Muscle of arm (tissue), 12 donors: ENCODE data around the gene DNAH11. TPM values are rescaled to one million over a fixed set of nuclear protein-coding genes. Genes with fewer than 3 reads are reported as not detected.
"Not testable (repeated sequence)": the region's sequence is repeated elsewhere in the genome, so short reads cannot be mapped to it uniquely, and the experiment has no call there.

Experiments
- DNase-seq: peaks from one replicate; pipeline ENCODE4 v3.0.0-alpha.2; 2013
- polyA plus RNA-seq, 12 donors: library from polyadenylated mRNA; unstranded; fragments of 120-200 nt; gene quantifications; one replicate each; pipeline ENCODE4 v1.2.1, GENCODE V29; 2013; ENCODE audit not compliant: insufficient read length in 12 of 12

The DNAH11 gene
- polyA plus RNA-seq, 12 donors, result 0.12 to 1.7 (median 0.93) TPM; not detected in 2

DNA sequence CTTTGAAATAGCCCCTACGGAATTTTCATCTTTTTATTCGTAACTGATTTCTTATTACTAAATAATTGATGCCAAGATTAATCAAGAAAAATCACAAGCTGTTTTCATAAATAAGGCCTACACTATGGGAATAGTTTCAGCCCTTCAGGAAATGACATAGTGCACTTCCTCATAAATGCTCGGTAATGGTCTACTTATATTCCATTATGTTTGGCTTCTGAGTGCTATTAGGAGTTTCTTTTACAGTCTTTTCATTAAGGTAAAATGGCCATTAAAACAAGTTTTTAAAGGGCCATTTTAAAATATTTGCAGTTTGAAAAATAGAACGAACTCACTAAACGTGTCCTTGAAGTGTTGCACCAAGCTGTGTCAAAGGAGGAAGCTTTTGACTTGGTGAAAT, 174.5 kb downstream of the DNAH11 start:
- DNase-seq, result no peak

DNA sequence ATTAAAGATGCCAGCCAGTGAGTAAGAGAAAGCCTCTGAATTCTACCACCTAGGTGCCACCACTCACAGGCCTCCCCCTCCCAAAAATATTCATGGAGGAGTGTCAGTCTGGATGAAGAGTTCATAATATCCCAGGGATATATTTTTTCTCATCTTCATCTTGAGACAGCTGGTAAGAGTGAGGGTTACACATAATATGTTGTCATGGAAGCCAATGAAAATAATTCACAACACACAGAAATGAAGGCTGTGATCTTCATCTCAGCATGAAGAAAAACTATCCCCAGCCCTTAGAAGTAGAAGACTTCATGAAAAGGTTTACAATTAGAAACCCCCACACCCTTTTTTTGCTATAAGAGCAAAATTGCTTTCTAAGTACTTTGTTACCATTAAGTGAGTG, 175.6 kb downstream of the DNAH11 start:
- DNase-seq, result no peak

DNA sequence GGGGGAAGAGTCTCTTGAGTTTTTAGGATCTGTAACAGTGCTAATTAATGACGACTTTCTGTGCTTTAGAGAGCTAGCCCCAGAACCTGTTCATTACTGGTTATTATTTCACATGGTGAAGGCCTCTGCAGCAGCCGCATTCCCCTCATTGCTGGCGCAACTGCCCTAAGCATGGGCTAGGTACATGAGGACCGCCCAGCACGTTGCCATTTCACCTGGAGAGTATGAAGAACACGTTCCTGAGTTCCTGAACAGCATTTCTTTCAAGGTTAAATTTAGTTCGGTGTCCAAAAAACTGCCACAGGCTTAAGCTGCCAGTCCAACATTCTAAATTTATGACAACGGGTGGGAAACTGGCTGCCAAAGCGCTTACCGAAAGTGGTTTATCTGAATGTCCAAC, 177.0 kb downstream of the DNAH11 start:
- DNase-seq, result no peak

DNA sequence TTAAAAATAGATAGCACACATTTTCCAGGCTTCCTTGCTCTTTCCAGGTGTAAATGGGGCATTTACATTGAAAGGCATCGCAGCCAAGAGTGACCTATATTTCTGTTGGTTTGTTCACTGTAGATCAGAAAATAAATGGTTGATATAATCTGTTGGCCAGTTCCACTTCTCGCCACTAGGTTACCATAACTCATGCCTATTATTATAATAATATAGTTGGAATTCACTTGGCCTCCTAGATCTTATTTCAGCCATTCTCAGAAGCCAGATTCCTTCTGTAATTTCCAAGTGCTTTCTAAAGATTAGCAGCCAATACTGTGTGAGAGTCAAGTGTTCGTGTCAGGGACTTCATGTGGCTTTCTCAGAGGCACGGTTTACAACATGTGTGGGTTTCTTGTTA, 179.5 kb downstream of the DNAH11 start:
- DNase-seq, result no peak

DNA sequence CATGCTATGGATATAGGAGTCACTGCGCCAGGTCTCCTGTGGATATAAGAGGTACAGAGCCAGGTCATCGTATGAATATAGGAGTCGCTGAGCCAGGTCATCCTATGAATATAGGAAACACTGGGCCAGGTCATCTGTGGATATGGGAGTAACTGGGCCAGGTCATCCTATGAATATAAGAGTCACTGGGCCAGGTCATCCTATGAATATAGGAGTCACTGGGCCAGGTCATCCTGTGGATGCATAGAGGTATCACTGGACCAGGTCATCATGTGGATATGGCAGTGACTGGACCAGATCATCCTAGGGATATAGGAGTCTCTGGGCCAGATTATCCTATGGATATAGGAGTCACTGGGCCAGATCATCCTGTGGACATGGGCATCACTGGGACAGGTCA, 181.7 kb downstream of the DNAH11 start:
- DNase-seq, result no peak

DNA sequence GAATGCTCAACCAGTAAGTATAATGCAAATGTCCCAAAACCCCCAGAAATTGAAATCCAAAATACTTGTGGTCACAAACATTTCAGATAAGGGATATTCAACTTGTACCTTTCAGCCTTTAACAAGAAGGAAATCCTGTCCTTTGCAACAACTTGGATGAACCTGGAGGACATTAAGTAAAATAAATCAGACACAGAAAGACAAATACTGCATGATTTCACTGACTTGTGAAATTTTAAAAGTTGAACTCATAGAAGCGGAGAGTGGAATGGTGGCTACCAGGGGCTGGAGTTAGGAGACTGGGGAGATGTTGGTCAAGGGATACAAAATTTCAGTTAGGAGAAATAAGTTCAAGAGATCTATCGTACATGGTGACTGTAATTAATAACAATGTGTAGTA, 187.6 kb downstream of the DNAH11 start:
- DNase-seq, result no peak

DNA sequence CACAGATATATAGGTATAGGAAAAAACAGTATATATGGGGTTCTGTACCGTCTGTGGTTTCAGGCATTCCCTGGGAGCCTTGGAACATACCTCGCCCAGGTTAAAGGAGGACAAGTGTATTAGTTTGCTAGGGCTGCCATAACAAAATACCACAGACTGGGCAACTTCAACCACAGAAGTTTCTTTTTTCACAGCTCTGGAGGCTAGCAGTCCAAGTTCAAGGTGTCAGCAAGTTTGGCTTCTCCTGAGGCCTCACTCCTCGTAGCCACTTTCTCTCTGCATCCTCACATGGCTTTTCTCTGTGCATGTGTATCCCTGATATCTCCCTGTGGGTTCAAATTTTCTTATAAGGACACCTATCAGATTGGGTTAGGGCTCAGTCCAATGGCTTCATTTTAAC, 189.1 kb downstream of the DNAH11 start:
- no peak for DNase-seq

DNA sequence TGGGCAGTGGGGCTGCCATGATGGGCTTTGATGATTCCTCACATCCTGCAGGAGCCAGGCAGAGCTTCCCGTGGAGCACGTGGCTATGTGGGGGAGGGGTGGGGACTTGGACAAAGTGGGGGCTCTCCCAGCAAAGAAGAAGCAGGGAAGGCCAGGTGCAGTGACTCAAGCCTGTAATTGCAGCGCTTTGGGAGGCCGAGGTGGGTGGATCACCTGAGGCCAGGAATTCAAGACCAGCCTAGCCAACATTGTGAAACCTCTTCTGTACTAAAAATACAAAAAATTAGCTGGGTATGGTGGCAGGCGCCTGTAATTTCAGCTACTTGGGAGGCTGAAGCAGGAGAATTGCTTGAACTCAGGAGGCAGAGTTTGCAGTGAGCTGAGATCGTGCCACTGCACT, 190.1 kb downstream of the DNAH11 start:
- DNase-seq, result not testable (repeated sequence)

DNA sequence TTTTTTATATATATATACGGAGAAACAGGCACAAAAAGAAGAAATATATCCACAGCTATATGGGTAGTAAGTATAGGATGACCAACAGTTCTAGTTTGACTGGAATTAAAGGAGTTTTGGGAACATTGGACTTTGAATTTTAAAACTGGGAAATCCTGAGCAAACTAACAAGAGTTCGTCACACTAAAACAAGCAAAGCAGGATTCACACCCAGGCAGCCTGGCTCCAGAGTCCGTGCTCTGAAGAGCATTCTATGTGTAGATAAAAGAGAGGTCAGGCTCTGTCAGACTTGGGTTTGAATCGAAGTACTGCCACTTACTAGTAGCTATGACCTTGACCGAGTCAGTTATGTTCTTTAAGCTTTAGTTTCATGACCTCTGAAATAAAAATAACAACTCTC, 191.0 kb downstream of the DNAH11 start:
- DNase-seq, result no peak

DNA sequence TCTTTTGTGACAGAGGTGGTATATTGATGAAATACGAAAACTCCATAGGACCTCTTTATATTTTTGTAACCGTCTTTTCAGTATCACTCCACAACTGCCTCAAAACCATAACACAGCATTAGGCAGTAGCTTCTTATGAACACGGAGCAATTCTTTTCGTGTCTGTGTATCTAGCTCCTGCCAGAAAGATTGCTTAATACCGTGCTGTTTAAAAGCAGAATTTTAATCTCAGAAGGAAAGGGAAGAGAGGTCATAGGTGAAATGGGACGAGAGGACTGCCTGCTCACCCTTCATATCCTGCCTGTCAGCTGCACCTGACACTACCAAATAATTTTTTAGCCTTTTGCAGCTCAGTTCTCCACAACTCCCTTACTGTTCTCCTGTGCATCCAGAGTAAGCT, 200.7 kb downstream of the DNAH11 start:
- no peak for DNase-seq

DNA sequence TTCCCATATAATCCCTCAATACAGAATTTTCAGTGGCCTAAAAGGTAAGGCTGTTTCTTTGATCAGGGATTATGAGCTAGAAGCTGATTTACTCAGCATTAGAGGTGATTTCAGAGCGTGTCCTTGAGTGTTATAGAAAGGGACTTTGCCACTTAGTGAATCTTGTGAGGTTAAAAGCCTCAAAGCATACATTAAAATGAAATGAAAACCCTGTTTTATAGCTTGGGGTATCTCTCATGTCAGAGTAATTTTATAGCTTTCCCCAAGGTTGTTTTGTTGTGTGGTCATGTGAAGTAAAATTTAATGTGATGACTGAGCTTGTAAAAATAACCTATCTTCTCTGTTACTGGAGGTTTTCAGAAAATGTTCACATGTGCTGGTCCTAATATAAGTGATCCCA, 204.1 kb downstream of the DNAH11 start:
- no peak for DNase-seq

DNA sequence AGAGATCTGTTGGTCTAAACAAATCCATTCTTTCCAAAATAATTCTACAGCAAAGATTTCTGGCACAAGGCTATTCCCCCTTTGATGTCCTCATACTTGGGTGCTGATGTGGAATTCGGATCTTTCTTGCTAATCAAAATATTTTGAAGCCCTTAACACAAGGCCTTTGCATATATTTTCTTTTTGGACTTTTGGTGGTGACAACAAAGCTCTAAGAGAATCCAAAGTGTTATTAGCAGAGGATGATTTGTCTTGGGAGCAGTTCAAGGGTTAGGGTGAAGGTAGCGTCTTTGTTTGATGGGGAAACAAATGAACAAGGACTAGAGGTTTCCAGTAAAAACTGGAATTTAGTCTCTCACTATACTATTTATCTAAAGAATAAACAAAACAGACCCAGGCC, 205.0 kb downstream of the DNAH11 start:
- no peak for DNase-seq

DNA sequence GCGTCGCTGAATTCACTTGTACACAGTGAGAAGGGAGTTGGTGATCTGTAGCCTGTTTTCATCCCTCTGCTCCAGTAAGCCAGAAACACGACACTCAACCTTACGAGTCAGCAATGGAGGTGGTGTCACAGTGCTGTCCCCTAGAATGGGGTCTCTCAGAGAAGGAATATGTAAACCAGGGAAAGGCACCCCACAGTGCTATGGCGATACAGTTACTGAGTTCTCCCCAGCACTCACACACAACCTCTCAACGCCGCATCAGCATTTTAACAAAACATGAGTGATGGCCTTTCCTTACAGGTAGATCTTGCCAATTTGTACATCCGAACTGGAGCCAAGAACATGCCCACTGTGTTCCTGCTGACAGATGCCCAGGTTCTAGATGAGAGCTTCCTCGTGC, 206.5 kb downstream of the DNAH11 start:
- no peak for DNase-seq

DNA sequence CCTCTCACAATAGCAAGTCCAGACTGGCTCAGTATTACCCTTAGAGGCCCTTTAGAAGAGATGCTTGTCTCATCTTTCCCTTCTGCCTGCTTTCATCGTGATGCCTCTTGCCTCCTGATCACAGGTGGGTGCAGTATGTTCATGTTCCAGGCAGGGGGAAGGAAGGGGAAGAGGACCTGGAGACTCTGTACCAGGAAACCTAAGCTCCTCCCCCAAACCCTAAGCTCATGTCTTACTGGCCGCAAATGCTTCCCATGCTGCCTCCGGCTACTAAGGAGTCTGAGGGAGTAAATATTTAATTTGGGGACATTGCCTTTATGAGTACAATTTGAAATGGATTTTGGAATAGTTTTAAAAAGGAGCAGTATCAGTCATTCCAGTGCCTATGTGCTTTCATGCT, 210.2 kb downstream of the DNAH11 start:
- DNase-seq, result no peak

DNA sequence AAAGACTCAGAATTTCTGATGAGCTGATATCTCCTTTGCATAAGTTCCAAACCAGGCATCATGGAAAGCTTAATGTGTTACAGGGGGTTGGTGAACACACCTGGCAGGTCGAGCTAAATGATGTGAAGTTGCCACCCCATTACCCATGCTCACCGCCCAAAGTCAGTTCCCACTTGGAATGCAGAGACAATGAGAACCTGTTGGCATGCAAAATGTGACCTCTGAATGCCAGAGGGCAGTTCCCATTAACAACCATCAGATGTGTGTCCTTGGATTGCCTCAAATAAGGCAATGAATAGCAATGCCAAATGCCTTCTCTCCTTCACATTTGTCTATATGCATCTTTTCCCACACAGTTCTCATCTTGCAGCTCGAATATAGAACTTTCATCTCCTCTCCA, 212.1 kb downstream of the DNAH11 start:
- no peak for DNase-seq

DNA sequence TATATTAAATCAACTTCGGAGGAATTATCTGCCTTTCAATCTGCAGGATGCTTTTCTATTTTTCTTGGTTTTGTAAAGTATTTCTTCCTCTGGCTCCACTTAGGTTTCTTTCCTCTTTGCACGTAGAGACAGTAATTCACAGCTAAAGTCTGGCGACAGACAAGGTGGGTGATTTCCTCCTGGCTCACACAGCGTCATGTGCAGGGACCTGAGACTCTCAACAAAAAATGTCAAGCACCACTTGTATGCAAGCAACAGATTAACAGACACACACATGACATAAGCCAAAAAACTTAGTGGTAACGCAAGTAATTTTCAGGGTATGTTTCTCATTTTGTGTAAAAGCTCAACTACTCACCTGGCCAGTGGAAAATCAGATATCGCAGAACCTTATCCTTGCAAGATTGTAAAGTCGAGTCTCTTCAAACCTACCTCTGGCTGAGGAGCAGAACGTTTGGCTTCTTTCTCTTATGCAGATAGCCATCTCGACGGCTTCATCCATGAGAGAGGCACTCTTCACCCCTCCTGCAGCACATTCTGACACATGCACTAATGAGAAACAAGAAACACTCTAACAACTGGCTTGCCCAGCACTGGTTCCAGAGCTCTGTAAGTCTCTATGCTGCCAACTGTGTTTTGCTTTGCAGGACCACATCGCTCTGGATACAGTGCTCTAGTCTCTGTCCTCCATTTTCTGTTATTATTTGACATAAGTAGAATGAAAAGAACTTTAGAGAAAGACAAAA, 214.9 kb downstream of the DNAH11 start:
- DNase-seq, result no peak

DNA sequence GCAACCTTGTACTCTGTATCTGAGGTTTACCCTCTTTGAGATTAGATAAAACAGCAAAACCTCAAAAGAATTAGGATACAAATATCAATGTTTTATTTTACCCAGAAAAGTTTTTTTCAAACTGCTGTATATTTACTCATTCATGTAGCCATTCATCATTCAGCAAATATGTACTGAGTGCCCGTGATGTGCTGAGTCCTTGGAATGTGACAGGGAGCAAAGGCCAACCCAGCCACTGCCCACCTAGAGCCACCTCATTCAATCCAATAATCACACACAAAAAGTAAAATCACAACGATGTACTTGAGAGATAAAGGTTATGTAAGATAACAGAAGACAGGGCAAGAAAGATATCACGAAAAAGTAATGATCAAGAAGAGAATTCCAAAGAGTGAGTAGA, 215.4 kb downstream of the DNAH11 start:
- DNase-seq, result no peak

DNA sequence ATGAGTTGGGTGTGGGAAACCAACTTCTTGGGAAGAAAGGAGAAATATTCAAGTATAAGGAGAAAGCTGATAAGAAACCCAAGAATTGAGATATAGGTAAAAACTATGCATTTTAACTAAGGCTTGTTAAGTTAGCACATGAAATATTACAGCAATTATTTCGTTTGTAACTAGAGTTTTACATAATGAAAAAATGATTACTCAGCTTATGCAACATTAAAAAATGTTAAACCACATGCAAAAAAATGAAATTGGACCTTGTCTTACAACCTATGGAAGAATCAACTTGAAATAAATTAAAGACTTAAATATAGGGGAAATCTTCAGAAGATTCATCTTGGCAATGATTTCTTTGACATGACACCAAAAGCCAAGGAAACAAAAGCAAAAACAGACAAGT, 219.6 kb downstream of the DNAH11 start:
- DNase-seq, result no peak

DNA sequence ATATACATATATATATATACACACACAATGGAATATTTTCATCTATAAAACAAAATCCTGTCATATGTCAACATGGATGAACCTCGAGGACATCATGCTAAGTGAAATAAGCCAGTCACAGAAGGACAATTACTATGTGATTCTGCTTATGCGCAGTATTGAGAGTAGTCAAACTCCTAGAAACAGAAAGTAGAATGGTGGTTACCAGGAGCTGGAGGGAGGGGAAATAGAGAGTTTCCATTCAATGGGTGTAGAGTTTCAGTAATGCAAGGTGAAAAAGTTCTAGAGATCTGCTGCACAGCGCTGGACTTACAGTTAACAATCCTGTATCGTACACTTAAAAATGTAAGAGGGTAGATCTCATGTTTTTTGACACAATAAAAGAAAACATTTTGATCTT, 221.0 kb downstream of the DNAH11 start:
- DNase-seq, result no peak

DNA sequence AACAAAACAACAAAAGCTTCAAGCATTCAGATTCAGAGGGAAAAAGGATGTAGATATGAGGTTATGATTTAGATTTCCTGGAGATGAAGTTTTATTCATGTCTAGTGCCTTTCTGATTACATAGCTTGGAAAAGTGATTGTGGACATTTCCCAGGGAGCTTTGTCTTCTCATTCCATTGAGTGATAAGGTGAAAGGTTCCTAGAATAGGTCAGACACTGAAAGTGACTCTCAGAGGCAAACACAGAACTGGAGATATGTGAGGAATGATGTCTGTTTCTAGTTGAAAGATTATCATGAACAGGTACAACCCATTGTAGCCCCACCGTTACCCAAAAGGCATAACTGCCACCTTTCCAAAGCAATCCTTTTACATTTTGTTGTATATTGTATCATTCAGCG, 223.4 kb downstream of the DNAH11 start:
- DNase-seq, result no peak

DNA sequence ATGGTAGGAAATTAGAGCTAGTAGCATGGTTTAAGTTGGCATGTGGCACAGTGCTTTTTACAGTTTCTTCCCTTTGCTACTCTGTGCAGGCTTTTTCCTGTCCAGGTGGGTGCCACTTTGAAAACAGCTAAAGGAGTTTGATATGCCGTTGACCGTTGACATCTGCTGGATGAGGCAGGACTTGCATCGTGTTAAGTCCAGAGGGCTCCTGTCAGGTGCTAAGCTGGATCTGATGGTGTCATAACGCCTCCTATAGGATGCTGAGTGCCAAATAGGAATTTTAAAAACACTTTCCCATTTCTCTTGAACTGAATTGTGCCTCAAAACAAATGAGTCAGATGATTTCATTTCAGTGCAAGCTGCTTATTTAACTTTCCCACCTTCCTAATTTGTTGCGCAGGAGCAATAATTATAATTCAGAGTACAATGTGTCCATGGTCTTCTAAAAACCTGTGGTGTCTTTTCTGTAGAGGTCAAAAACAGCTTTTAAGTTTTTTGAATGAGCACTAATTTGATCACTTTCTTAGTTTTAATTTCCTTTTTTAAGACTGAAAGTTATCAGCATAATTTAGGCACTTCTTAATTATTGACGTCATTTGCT, 224.6 kb downstream of the DNAH11 start:
- peak; percentile 6 for DNase-seq

DNA sequence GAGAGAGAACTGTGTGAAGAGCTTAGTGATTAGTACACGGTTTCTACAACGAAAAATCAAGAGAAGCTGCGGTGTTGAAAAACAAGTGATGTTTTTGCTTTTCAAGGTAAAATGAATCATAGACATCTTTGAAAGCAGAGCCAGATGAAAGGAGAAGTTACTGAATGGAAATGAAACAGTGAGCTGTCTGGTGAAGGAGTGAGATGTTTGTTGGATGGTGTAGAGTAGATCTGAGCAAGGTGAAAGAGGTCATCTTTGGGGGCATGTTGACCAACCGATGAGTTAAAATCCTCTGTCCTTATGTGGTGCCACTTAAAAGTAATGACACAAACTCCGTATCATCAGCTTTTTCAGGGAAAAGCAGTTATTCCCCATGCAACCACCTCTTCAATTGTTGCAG, 225.4 kb downstream of the DNAH11 start:
- no peak for DNase-seq

DNA sequence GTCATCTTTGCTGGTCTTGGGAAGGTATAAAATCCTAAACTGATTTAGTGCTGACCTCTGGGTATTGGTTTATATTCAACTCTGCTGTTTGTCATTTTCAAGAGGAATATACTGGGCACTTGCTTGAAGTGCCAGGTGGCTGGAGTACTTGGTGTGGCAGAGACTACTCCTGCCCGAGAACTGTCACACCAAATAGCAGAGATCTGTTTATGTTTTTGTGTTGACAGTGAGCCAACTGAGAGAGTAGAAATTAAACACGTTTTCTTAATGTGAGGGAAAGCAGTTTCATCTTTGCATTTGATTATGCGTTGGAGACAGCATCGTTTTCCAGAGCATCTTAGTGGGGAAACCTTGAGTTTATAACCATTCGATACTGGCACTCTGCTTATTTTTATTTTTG, 228.4 kb downstream of the DNAH11 start:
- no peak for DNase-seq
